Renal pelvis (tissue), 4 donors: ENCODE results near the gene CFAP65. TPM values are rescaled to one million over a fixed set of nuclear protein-coding genes. Genes with fewer than 3 reads are reported as not detected.

Experiments
- DNase-seq: peaks from one replicate; pipeline ENCODE4 v3.0.0-alpha.2; 2013
- polyA plus RNA-seq, 3 donors: library from polyadenylated mRNA; unstranded; fragments of 120-200 nt; gene quantifications; one replicate each; pipeline ENCODE4 v1.2.1, GENCODE V29; 2013; ENCODE audit not compliant: insufficient read length in 3 of 3

CFAP65 gene
- polyA plus RNA-seq, 3 donors: 0.07 to 1.1 (median 0.56) TPM

DNA sequence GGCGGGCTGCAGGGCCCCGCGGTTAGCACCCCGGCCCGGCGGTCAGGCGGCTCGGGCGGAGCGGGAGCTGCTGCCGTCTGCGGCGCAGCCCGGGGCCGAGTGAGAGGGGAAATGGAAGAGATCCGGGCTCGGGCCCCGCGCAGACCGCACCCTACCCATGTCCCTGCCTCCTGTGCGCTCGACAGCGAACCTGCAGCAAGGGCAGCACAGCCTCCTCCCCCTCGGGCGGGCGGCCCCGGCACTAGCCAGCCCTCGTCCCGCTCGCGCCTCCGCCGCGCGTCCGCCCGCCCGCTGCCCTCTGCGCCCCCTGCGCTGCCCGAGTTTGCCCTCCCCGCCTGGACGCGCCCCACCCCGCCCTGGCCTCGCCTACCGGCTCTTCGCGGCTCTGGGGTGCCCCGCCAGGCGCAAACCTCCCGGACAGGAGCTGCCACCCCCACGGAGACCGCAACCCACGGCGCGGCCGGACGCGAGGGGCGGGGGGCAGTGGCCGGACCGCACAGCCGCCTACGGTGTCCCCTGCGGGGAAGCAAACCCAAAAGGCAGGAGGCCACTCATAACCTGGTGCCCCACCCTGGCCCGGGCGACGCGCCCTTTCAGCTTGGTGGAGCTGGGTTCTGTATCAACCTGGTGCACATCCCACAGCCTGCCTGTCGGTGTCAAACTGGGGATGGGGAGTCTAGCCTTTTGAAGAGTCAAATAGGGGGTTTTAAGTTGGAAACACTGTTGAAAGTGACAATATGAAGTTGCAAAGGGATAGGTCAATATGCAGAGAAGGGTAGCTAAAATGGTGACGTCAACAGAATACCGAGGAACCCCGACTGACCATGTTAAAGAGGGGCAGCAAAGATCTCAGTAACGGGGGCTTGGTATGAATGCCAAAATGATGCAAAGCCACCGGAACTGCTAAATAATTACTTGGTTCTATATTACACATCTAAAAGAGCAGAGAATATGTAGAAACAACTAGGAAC lies 19.8 kb upstream of the CFAP65 start, which contains the start of gene IHH:
TSS of gene IHH (minus strand) at position 101 of the 971 bp plus-strand sequence. CDS start 454 bp downstream, outside the sequence.
- no peak for DNase-seq

DNA sequence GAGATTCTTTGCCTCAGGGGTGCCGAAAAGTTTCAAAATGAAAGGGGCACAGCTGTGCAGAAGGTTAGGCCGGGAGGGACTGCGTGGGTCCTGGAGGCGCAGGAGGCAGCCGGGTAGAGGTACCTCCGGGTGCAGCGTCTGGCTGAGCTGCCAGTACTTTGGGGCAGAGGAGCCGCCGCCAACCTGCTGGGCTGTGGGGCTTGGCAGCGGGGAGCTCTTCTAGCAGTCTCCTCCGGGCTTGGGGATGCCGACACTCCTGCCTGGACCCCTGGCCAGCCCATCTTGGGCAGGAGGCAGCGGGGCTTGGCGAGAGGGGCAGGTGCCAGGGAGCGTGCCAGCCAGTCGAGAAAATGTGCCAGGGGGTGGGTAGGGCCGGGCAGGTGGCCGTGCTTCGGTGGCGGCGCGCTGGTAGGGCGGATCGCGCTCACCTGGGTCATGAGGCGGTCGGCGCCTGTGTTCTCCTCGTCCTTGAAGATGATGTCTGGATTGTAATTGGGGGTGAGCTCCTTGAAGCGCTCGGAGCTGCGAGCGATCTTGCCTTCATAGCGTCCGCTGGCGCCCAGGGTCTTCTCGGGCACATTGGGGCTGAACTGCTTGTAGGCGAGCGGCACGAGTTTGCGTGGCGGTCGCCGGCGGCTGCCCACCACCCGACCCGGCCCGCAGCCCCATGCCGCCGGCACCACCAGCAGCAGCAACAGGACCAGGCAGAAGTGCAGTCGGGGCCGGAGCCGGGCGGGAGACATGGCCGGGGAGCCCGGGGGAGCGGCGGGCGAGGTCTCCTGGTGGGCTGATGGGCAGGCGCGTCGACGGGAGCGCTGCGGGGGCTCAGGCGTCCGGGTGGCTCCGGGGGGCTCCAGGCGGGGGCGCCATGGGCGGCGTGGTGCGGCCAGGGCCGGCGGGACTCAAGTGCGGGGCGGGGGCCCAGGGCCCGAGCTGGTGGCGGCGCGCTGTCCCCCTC lies 18.7 kb upstream of the CFAP65 start:
- DNase-seq: no peak

DNA sequence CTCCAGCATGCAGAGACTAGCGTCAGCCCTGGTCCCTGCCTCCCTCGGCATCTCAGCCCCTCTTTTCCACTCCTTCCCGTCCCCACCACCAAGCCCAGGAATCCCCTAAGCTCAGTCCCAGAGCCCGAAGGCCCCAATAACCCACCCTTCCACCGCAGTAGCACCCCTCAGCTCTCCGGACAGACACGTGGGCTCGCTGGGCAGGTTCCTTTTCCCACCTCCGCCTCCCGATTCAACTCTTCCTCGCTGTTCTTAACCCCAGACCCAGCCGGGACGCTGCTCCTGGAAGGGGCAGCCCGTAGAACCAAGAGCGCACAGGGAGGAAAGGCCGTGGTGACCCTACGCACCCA lies 18.0 kb upstream of the CFAP65 start:
- DNase-seq: no peak

DNA sequence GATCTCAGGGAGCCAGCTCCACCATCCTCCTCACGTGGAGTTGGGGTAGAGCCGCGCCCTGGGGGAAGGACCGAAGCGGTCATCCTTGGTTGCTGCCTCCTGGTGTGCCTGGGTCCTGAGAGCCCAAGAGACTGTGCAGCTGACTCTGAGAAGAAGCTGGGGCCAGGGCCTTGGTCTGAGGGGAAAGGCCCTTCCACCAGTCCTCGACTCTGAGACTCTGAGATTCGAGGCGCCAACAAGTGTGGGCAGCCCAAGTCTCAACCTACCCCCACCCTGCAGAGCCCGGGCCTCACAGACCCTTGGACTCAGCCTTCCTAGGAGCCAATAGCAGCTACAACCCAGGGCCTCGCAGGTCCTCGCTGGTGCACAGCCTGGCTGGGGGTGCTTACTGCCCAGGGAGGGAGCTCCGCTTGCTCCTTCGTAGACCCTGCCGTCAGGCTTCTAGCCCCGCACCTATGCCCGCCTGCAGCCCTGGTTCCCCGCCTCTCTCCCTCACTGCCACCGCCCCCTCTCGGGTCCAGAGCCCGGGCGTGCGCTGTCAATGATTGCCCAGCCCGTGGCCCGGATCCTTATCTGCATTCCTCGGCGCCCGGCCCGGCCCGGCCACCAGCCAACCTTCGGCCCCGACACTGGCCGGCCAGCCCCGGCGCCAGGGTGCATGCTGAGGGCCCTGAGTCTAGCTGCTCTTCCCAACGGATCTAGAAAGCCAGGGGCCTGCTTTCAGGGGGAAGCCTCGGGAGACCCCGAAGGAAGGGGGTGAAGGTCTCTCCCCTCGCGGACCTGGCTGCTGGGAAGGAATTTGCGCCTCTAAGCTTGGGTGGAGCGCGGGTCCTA lies 17.4 kb upstream of the CFAP65 start:
- no peak for DNase-seq

DNA sequence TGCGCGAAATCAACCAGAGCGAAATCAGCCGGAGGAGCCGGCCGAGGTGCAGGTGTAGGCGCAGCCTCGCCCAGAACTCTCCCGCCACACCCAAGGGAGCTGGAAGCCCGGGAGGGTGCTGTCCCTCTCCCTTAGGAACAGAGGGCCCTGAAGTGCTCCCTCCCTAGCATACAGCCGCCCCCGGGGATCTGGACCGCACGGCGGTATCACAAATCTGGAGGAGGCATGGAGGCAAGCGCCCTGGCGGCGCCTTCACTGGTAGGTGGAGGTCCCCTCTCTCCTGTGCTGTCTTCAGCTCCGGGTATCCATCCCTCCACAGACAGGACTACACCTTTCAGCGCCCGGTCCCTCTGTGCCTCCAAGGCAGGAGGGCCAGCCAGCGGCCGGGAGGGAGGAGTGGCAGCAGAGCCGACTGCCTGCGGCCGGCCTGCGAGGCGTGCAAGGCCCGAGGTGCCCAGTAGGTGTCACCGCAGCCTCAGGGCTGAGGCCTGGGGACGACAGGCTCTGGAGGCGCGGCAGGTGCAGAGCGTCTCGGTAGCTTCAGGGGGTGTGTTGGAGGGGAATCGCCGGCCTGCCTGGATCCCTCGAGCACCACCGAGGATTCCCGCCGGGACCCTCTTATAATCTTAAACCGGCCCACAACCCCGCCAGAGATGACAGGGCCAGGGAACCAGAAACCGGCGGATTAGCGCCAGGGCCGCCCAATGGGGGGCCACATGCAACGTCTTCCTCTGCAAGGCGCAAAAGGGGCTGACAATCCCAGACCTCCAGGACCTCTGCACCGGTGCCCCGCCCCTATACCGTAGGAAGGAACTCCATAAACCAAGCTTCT lies 16.6 kb upstream of the CFAP65 start:
- DNase-seq: peak; percentile 42

DNA sequence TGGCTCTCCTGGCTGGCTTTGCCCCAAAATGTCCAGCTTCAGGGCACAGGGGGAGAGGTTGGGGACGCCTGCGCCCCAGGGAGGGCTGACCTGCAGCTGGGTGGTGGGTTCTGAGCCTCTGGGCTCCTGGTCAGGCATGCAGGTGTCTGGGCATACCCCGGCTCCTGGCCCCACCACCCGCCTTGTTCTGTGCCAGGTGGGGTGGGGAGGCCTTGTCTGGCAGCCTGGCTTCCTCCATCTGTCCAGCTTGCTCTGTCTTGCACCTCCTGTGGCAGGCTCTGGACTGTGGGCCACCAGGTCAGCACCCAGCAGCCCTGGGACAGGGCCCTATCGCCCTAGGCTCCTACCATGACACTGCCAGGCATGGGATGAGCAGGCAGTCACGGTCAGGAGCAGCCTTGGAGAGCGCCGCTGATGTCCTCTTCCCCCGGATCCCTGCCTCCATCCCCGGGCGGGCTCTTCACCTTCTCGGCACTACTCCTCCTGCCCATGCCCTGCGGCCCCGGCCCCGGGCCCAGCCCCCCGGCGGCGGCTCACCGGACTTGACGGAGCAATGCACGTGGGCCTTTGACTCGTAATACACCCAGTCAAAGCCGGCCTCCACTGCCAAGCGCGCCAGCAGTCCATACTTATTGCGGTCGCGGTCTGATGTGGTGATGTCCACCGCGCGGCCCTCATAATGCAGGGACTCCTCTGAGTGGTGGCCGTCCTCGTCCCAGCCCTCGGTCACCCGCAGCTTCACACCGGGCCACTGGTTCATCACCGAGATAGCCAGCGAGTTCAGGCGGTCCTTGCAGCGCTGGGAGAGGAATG lies 15.8 kb upstream of the CFAP65 start:
- DNase-seq: no peak

DNA sequence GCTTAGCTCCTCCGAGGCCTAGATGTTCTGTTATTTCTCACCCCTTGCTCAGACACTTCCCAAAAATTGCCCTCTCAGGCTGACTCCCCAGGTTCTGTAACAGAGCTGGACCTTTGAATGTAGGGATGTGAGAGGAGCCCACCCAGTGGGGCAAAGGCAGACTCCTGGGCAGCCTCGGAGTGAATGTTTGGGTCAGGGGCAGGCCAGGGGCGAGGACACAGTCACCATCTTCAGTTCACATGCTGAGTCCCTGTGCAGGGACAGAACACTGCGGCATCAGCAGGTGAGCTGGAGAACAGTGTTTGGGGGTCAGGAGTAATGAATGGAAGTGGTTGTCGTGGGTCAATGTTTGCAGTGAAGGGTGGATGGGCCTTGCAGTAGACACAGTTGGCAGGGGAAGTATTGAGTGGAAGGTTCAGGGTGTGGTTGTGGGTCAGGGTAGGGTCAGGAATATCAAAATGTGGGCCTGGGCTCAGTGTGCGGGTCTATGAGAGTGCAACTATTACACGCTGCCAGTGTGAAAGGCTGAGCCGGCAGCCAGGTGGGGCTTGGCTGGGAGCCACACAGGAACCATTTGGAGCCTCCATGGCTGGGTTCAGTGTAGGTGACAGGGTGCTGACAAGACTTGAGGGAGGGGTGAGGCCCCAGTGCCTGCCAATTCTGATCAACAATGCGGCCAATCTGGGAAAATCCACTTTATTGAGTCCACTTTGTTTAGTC lies 15.0 kb upstream of the CFAP65 start:
- no peak for DNase-seq

DNA sequence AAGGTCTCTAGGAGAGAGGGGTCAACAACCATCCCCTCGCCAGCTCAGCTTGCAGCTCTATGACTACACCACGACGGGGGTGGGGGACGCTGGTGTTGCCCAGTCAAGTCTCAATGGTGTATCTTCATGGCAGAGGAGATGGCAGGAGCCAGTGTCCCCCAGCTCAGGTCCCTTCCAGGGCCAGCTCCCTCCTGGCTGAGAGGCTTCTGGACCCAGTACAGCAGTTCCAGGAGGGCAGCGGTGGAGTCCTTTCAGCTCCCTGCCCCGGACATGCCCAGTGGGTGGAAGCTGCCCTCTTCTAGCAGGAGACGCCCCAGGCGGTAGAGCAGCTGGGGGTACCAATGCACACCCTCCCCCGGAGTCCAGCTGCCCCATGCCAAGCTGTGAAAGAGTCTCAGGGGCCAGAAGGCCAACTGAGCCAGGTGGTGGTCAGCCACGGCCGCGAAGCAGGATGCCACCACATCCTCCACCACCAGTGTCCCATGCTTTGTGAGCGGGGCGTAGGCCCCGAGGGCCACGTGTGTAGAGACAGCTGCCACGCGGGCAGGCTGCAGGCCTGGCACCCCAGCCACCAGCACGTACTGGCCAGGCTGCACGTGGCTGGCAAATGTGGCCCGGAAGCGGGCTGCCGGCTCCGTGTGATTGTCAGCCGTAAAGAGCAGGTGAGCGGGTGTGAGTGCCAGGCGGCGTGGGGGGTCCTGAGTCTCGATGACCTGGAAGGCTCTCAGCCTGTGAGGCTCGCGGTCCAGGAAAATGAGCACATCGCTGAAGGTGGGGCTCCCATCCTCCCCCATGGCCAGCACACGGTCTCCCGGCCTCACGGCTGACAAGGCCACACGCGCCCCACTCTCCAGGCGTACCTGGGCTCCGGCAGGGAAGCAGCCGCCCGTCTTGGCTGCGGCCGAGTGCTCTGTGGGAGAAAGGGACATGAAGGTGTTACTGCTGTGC lies 13.9 kb upstream of the CFAP65 start:
- no peak for DNase-seq

DNA sequence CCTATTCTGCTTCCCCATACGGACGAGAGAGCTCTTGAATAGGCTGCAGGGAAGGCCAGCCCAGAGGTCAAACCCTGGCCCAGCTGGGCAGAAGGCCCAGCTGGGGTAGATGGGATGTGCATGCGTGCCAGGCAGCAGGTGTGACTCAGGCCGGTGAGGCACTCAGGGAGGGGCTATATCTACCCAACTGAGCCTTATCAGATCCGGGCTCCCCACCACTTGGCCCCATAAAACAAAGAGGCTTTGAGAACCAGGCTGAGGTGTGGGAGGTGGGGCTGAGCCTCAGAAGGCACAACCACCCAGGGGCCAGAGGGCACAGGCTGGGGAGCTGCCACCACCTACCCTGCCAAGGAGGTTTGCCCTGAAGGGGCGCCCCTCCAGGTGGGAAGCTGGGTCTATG lies 8.0 kb upstream of the CFAP65 start:
- DNase-seq: no peak

DNA sequence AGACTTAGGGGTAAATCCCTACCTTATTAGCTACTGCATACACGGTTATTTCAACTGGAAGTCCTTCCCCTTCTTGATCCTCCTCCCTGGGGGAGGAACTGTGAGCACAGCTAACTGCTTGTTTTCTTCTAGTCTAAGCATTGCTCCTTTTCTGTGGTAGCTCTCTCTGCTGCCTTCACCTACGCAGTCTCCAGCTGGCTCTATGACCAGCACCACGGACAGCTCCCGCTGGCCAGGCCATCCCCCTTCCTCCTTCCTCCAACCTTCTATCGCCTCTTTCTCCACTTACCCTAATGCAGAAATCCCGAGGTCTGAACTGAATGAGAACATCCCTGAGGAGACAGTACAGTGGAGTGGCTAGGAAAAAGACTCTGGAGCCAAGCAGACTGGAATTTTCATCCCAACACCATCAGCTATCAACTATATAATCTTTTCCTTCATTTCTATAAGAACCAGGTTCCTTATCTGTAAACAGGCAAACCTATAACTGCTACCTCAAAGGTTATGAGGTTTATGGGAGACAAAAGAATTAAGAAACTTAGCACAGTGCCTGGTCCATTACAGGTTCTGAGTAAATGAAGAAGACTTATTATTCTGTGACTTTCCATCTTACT lies 4.7 kb upstream of the CFAP65 start:
- peak; percentile 67 for DNase-seq

DNA sequence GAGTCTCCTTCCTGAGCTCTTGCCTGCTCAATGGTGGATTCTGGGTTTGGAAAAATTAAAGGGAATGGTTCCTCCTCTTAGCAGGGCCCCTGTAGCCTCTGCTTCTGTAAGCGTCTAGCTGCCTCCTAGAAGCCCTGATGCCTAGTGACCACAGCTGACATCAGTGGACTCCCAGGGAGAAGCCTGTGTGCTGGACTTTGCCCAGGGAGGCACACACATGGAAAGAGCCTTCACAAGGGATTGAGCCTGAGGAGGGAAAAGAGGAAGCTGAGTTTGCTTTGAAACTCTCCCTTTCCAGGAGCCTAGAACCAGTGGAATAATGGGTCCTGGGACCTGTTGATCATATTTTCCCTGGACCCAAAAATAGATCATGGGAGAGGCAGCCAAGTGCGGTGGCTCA lies 1.4 kb upstream of the CFAP65 start:
- DNase-seq: no peak

DNA sequence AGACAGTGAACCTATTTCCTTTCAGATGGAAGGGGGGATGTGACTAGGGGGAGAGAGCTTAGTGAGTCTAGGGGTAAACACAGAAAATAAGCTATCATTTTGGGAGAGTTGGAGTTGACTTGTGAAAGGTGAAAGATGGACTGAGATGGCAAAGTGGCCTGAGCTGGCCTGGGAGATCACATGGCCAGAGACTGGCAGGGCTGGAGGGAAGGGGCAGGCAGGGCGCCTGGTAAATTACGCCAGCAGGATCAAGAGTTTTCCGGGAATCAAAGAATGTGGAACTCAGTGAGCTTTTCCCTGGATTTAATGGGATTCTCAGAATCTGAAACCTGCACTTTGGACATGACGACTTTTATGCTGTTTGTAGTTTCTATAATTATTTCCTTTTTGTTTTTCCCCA lies 841 bp upstream of the CFAP65 start:
- no peak for DNase-seq

DNA sequence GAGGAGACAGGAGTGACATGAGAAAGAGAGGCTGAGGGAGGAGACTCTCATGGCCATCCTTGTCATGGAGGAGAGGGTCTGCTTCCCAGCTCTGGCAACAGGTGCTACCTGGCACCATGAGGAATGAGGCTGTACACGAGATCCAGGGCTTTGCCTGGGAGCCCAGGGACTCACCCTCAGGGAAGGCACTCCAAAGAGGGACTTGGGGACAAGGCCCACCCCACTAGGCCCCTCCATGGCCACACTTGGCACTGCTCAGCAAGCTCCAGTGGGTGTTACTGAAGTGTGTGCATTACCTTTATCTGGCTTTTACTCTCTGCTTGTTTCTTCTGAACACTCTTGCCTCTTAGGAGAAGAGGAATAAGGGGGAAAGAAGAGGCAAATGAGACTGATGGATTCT lies 2.7 kb downstream of the CFAP65 start:
- no peak for DNase-seq

DNA sequence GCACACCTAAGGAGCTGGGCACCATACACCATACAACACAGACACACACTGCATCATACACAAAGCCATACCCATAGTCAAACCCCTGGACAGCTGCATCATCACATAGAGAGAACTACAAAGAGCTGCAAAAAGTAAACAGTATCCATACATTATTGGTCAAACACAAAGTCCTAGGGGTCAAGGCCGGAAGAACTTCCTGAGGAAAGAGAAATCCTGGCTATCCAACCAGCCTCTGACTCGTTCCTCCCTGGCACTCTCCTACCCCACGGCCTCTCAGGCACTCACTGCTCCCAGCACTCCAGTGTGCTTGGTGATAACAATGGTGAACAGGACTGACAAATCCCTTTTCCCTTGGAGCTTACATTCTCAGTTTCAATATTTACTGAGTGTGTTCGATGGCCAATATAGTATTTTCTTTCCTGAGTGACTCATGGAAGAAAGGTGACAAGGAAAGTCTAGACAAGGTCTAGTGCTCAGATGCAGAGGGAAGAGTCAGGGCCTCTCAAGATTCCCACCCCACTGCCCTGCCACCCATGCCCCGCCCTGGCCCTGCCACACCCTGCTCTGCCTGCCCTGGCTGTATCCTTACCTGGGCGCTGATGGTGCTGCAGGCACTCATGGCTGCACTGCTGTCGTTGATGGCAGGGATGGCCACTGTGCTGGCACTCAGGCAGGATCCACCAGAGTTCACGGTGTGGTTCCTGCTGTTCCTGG lies 3.4 kb downstream of the CFAP65 start:
- no peak for DNase-seq

DNA sequence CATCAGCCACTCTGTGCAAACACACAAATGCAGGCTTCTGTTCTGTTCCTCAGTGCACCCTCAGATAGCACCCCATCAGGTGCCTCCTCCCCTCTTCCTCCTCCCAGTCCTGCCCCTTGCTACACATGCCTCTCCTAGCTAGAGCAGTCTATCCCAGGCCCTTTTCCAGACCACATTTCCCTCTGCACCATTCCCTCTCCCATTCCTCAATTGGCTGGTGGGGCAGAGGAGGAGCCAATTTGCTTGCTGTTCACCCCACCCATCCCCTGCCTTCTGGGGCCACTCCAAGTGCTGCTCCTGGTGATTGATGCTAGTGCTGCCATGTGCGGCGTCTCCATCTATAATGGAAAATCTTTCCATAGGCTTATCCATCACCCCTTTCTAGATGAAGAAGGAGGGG lies 5.4 kb downstream of the CFAP65 start:
- DNase-seq: no peak

DNA sequence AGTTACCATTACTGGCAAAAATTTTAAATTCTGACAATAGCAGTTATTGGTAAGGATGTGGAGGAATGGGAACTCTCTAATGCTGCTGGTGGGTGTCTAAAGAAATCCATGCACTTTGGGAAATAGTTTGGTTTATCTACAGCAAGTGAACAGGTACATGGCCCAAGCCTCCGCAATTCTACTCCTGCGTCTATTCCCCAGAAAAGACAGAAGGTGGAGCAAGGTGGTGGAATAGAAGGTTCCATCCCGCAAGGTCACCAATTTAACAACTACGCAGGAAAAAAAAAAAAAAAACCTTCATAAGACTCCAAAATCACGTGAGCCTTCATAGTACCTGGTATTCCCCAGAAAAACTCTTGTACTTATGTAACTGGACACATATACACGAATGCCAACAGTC lies 6.5 kb downstream of the CFAP65 start:
- no peak for DNase-seq
